ENCODE data around the gene PADI4.

PADI4 gene

GRCh38 chr1:17350928-17351446 lies 43.0 kb downstream of the PADI4 start:
- TF ChIP-seq EZH2phosphoT487 (IDR thresholded peaks at IDR 0.05; ENCODE audit: low read depth): no peak
- no peak for TF ChIP-seq CTCF (IDR thresholded peaks at IDR 0.05; ENCODE audit: low read depth, low read length)
- H3K4me3 ChIP-seq (ENCODE audit: low read length): no peak overlapping the region
- H3K27ac ChIP-seq (ENCODE audit: low read length): no peak overlapping the region
- peaks cover 8% of the 10 kb centered on the region for H3K4me1 ChIP-seq (ENCODE audit: low read length)
- H4K20me1 ChIP-seq (ENCODE audit: insufficient read depth, low read length): no peaks in the 10 kb centered on the region
- H3K9ac ChIP-seq (ENCODE audit: low read length): no peak overlapping the region
- no peak overlapping the region for H2AFZ ChIP-seq (ENCODE audit: low read depth, low read length)
- H3K27me3 ChIP-seq (ENCODE audit: low read depth, low read length): peaks cover 4% of the 10 kb centered on the region
- no peak overlapping the region for H3K4me2 ChIP-seq (ENCODE audit: low read length)
- H3K79me2 ChIP-seq (ENCODE audit: low read length): no peaks in the 10 kb centered on the region
- H3K9me3 ChIP-seq (ENCODE audit: insufficient read depth, low read length): no peaks in the 10 kb centered on the region
- no peaks in the 10 kb centered on the region for H3K36me3 ChIP-seq (replicated peaks; ENCODE audit: low read depth, low read length)

GRCh38 chr1:17351598-17352324 lies 43.8 kb downstream of the PADI4 start:
- Histone ChIP-seq H3K27ac (ENCODE audit: low read length) (no peak overlapping the region), H3K9ac (ENCODE audit: low read length) (no peak overlapping the region), H3K4me3 (ENCODE audit: low read length) (no peak overlapping the region), H3K79me2 (ENCODE audit: low read length) (no peaks in the 10 kb centered on the region), H3K27me3 (ENCODE audit: low read depth, low read length) (peaks cover 4% of the 10 kb centered on the region), H3K9me3 (ENCODE audit: insufficient read depth, low read length) (no peaks in the 10 kb centered on the region), H2AFZ (ENCODE audit: low read depth, low read length) (no peak overlapping the region), H3K4me2 (ENCODE audit: low read length) (no peak overlapping the region), H3K4me1 (ENCODE audit: low read length) (peaks cover 8% of the 10 kb centered on the region), H3K36me3 (replicated peaks; ENCODE audit: low read depth, low read length) (no peaks in the 10 kb centered on the region), H4K20me1 (ENCODE audit: insufficient read depth, low read length) (no peaks in the 10 kb centered on the region)
- TF ChIP-seq EZH2phosphoT487 (IDR thresholded peaks at IDR 0.05; ENCODE audit: low read depth) (no peak), CTCF (IDR thresholded peaks at IDR 0.05; ENCODE audit: low read depth, low read length) (no peak)

GRCh38 chr1:17352419-17352909 lies 44.5 kb downstream of the PADI4 start:
- Histone ChIP-seq H3K9me3 (ENCODE audit: insufficient read depth, low read length) (no peaks in the 10 kb centered on the region), H3K4me3 (ENCODE audit: low read length) (no peak overlapping the region), H3K27ac (ENCODE audit: low read length) (no peak overlapping the region), H4K20me1 (ENCODE audit: insufficient read depth, low read length) (no peaks in the 10 kb centered on the region), H3K79me2 (ENCODE audit: low read length) (no peaks in the 10 kb centered on the region), H3K9ac (ENCODE audit: low read length) (no peak overlapping the region), H3K4me1 (ENCODE audit: low read length) (peaks cover 8% of the 10 kb centered on the region), H2AFZ (ENCODE audit: low read depth, low read length) (no peak overlapping the region), H3K36me3 (replicated peaks; ENCODE audit: low read depth, low read length) (no peaks in the 10 kb centered on the region), H3K27me3 (ENCODE audit: low read depth, low read length) (peaks cover 4% of the 10 kb centered on the region), H3K4me2 (ENCODE audit: low read length) (no peak overlapping the region)
- TF ChIP-seq CTCF (IDR thresholded peaks at IDR 0.05; ENCODE audit: low read depth, low read length) (no peak), EZH2phosphoT487 (IDR thresholded peaks at IDR 0.05; ENCODE audit: low read depth) (no peak)

DNA sequence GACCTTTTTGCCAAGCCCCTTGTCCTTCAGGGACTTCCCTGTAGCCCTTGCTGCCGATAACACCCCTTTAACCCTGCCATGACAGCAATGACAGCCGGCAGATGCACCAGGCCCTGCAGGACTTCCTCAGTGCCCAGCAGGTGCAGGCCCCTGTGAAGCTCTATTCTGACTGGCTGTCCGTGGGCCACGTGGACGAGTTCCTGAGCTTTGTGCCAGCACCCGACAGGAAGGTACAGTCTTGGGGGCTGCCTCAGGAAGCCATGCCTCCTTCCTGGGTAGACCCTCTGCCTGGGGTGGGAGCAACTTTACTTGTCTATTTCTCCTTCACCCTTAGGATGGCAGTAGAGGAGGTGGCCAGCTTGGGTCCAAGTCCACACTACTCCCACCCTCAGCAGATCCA lies 47.9 kb downstream of the PADI4 start:
- H3K36me3 ChIP-seq (replicated peaks; ENCODE audit: low read depth, low read length): no peaks in the 10 kb centered on the region
- no peaks in the 10 kb centered on the region for H3K9me3 ChIP-seq (ENCODE audit: insufficient read depth, low read length)
- H3K4me1 ChIP-seq (ENCODE audit: low read length): no peaks in the 10 kb centered on the region
- H3K79me2 ChIP-seq (ENCODE audit: low read length): no peaks in the 10 kb centered on the region
- no peak overlapping the region for H3K4me2 ChIP-seq (ENCODE audit: low read length)
- H3K27ac ChIP-seq (ENCODE audit: low read length): no peak overlapping the region
- H4K20me1 ChIP-seq (ENCODE audit: insufficient read depth, low read length): no peaks in the 10 kb centered on the region
- H2AFZ ChIP-seq (ENCODE audit: low read depth, low read length): no peak overlapping the region
- TF ChIP-seq CTCF (IDR thresholded peaks at IDR 0.05; ENCODE audit: low read depth, low read length) (no peak), EZH2phosphoT487 (IDR thresholded peaks at IDR 0.05; ENCODE audit: low read depth) (no peak)
- H3K27me3 ChIP-seq (ENCODE audit: low read depth, low read length): peaks cover 4% of the 10 kb centered on the region
- no peak overlapping the region for H3K9ac ChIP-seq (ENCODE audit: low read length)
- H3K4me3 ChIP-seq (ENCODE audit: low read length): no peak overlapping the region
